ENCODE measurements around the gene ME3. TPM values are rescaled to one million over a fixed set of nuclear protein-coding genes. Genes with fewer than 3 reads are reported as not detected.
A peak's percentile ranks its signal among the peaks of the same experiment; 100 is the strongest.

Gene ME3
- polyA plus RNA-seq, 3 donors from 2014 or later = 1.3 to 3.7 TPM; not detected in 1

DNA sequence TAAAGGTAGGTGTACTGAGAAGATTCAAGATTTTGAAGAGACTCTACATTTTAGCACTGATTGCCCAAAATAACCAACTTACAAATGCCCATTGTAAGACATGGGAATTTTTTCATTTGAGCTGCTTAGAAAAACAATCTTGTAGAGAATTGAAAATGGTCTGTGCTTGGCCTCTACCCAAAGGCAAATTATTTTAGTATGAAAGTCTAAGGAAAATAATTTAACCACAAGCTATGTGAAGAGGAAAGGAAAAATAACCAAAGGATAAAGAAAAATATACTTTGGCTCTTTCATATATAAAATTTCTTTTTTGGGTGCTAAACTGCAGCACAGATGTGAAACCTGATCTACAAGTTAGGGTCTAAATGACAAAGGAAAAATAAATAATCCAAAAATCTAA, 54.9 kb downstream of the ME3 start:
- Mint-ChIP-seq H3K36me3 (peaks cover 0 to 7% (median 0%) of the 10 kb centered on the region in 3 donors), H3K4me3 (no peak overlapping the region), H3K9me3 (peaks cover 0 to 3% (median 0%) of the 10 kb centered on the region in 6 donors), H3K4me1 (no peaks in the 10 kb centered on the region), H3K27ac (no peak overlapping the region), H3K27me3 (ENCODE audit: low read depth in 3 of 3) (peaks cover 0 to 7% (median 3%) of the 10 kb centered on the region in 3 donors)
- DNase-seq = no peak

DNA sequence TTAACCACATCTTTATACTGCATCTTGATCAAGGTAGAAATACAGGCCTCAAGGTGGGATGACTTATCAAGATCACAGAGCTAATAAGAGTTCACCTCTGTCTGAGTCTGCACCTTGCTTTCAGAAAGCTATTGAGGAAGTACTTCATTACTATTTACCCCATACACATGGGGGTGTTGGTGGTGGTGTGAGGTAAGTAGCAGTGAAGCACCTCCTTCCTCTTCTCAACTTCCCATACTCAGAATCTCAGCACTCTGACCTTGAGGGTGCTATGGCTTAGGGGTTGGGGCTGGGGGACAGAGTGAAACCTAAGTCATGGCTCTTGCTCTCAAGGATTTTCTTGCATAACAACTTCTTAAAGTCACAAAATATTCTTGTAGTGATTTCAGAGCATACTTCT, 56.9 kb downstream of the ME3 start:
- peaks cover 0 to 6% of the 10 kb centered on the region in 2 donors for H3K4me1 Mint-ChIP-seq
- H3K9me3 Mint-ChIP-seq = peaks cover 0 to 3% (median 0%) of the 10 kb centered on the region in 6 donors
- peaks cover 0 to 7% (median 3%) of the 10 kb centered on the region in 3 donors for H3K27me3 Mint-ChIP-seq (ENCODE audit: low read depth in 3 of 3)
- H3K27ac Mint-ChIP-seq = no peak overlapping the region
- H3K36me3 Mint-ChIP-seq = peaks cover 0 to 4% (median 0%) of the 10 kb centered on the region in 3 donors
- DNase-seq = no peak
- H3K4me3 Mint-ChIP-seq = no peak overlapping the region

DNA sequence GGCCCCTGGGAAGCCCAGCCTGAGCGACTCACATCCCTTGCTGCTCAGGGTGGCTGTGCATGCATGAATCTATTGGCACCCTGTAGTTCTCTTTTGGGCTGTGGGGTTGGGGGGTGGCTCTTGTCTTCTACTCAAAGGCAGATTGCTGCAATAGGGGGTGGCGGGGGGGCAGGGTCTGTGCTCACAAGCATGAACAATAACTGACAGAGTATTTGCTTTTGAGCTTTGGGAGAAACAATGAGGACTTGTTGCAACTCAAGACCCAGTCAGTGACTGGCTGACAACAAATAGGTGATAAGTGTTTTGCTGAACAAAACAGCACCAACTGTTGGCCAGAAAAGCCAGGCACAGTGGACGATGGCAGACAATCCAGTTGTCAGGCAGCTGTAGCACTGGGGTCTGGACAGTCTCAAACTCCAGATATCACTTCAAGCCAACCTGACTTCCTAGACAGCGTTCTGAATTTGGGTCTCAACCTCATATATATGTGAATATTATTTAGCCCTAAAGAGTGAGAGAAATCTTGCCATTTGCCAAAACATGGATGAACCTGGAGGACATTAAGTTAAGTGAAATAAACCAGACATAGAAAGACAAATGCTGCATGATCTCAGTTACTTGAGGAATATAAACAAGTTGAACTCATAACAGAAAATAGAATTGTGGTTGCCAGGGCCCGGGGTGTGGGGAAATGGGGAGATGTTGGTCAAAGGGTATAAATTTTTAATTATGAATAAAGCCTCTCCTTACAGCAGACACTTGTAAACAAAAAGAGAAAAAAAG, 61.7 kb downstream of the ME3 start:
- DNase-seq = no peak
- peak overlapping the region in 1 of 6 donors; percentile 45 for H3K27ac Mint-ChIP-seq
- no peak overlapping the region for H3K4me3 Mint-ChIP-seq
- H3K9me3 Mint-ChIP-seq = peaks cover 0 to 3% (median 0%) of the 10 kb centered on the region in 6 donors
- no peaks in the 10 kb centered on the region for H3K36me3 Mint-ChIP-seq
- H3K27me3 Mint-ChIP-seq (ENCODE audit: low read depth in 3 of 3) = peaks cover 0 to 5% (median 2%) of the 10 kb centered on the region in 3 donors
- peaks cover 5 to 18% of the 10 kb centered on the region in 2 donors for H3K4me1 Mint-ChIP-seq

DNA sequence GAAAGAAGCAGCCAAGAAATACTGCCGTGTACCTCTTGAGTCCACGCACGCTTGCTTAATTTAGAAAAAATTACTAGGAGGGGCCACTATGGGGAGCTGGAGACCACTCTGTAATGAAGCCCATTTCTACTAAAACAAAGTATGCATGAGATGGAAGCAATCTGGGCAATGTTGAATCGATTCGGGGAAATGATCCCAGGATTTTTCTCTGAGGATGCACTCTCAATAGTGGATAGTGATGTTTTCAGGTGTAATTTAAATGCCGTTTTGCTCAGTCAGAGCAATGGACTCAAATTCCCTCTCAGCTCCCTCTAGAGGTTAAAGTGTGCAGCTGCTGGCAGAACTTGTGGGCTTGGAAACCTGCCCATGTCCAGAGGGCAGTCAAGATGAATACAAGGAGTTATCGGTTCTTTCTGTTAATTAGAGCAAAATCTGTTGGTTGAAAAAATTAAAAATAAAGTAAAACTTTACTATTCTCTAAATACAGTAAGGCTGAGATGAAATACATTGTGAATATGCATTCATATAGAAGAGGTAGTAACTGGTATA, 64.1 kb downstream of the ME3 start:
- Mint-ChIP-seq H3K27me3 (ENCODE audit: low read depth in 3 of 3) (peaks cover 0 to 3% (median 0%) of the 10 kb centered on the region in 3 donors), H3K4me1 (peaks cover 7 to 18% of the 10 kb centered on the region in 2 donors), H3K9me3 (peaks cover 0 to 3% (median 0%) of the 10 kb centered on the region in 6 donors), H3K4me3 (peak overlapping the region in 3 of 5 donors; percentile 33 to 41 (median 40)), H3K27ac (no peak overlapping the region), H3K36me3 (no peaks in the 10 kb centered on the region)
- peak; percentile 54 to 64 (median 61) for DNase-seq

DNA sequence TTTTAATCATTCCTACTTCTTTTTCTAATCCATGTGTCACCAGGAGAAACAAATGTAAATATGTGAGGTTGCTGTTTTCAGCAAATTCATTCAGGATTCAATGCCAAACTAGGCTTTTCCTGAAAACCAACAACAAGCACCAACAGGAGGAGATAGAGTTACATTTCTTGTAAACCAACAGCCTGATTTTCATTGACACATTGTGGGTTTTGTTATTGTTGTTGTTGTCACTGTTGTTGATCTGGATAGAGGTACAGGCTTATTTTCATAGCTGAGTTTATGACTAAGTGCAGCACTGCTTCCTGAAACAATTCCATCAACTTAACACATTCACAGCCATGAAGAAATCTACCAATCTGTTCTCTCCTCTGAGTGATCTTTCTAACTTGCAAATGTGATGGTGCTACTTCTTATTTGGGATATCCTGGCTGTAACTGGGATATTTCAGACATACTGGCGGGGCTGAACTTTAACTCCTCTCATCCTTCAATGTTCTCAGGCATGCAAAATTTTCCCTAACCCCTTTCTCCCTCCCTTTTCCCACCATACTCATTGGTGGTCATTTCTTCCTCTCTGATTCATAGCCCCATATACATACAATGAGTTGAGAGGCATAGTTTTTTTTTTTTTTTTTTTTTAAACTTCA, 65.5 kb downstream of the ME3 start:
- Mint-ChIP-seq H3K4me3 (no peak overlapping the region), H3K9me3 (no peaks in the 10 kb centered on the region), H3K4me1 (peaks cover 7 to 18% of the 10 kb centered on the region in 2 donors), H3K27ac (peak overlapping the region in 1 of 6 donors; percentile 46), H3K27me3 (ENCODE audit: low read depth in 3 of 3) (peaks cover 0 to 3% (median 1%) of the 10 kb centered on the region in 3 donors), H3K36me3 (peaks cover 0 to 3% (median 0%) of the 10 kb centered on the region in 3 donors)
- DNase-seq = no peak

DNA sequence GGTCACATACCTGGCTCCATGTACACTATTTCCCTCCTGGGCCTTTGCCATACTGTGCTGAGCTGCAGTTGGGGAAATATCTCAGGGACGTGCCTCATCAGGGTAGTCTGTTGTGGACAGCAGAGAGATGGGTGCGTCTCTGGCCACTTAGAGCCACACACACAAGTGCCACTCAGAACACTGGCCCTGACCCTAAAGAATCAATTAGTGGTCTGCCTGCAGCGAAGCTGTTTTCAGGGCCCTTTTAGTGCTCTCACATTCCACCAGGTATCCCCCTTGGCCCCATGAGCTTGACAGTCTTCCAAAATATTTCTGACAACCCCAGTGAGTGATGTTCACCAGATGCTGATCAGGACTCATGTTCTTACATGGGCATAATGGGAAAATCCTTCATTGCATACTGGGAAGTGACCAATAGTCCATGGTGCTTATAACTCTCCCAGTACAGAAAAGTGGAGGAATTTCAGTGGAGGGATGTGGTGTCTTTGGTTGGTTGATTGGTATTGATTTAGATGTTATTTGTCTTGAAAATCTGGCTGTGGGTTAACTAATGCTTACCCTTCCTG, 66.1 kb downstream of the ME3 start:
- Mint-ChIP-seq H3K27me3 (ENCODE audit: low read depth in 3 of 3) (peaks cover 0 to 3% (median 1%) of the 10 kb centered on the region in 3 donors), H3K36me3 (peaks cover 0 to 3% (median 0%) of the 10 kb centered on the region in 3 donors), H3K4me1 (peaks cover 7 to 18% of the 10 kb centered on the region in 2 donors), H3K4me3 (no peak overlapping the region), H3K27ac (peak overlapping the region in 1 of 6 donors; percentile 0), H3K9me3 (no peaks in the 10 kb centered on the region)
- DNase-seq = no peak

GRCh38 chr11:86596861-86597586, 75.4 kb downstream of the ME3 start:
- DNase-seq = no peak
- Mint-ChIP-seq H3K9me3 (peaks cover 0 to 2% (median 0%) of the 10 kb centered on the region in 6 donors), H3K36me3 (no peaks in the 10 kb centered on the region), H3K27ac (no peak overlapping the region), H3K4me3 (no peak overlapping the region), H3K27me3 (ENCODE audit: low read depth in 3 of 3) (no peaks in the 10 kb centered on the region), H3K4me1 (peaks cover 11 to 17% of the 10 kb centered on the region in 2 donors)

DNA sequence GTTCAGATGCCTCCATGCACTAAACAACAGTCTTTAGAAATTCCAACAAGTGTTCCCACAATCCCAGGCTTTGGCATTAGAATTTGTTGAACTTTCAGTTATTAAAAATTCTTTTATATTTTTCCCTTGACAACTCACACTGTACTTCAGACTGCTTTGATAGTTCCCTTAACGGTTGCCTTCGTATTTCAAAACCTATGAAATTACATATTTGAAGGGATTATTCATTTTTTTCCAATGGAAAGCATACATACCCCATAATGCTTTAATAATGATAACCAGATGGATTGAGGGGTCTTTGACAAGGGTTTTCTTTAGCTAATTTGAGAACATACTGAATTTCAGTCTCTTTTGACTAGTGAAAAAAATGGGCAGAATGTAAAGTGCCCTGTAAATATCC, 76.5 kb downstream of the ME3 start:
- no peaks in the 10 kb centered on the region for H3K27me3 Mint-ChIP-seq (ENCODE audit: low read depth in 3 of 3)
- DNase-seq = no peak
- no peaks in the 10 kb centered on the region for H3K36me3 Mint-ChIP-seq
- H3K4me3 Mint-ChIP-seq = no peak overlapping the region
- H3K4me1 Mint-ChIP-seq = peaks cover 11 to 22% of the 10 kb centered on the region in 2 donors
- peaks cover 0 to 2% (median 0%) of the 10 kb centered on the region in 6 donors for H3K9me3 Mint-ChIP-seq
- no peak overlapping the region for H3K27ac Mint-ChIP-seq

DNA sequence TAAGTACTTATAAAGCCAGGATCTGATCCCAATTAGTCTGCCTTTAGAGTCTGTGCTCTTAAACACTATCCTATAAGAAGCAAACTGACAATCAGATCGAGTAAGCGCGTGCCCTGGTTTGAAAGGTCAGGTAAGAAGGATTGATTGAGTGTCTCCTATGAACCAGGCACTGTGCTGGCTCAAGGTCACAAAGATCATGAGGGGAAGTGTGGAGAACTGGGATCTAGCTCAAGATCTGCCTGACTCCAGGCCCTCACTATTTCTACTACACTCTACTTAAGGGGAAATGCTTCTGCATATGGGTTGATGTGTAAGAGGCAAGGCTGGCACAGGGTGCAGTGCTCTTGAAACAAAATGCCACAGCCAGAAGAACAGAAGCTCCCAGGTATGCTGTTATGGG, 77.0 kb downstream of the ME3 start:
- Mint-ChIP-seq H3K4me1 (peaks cover 11 to 22% of the 10 kb centered on the region in 2 donors), H3K9me3 (peaks cover 0 to 2% (median 0%) of the 10 kb centered on the region in 6 donors), H3K27me3 (ENCODE audit: low read depth in 3 of 3) (no peaks in the 10 kb centered on the region), H3K36me3 (no peaks in the 10 kb centered on the region), H3K4me3 (no peak overlapping the region), H3K27ac (no peak overlapping the region)
- DNase-seq = no peak

DNA sequence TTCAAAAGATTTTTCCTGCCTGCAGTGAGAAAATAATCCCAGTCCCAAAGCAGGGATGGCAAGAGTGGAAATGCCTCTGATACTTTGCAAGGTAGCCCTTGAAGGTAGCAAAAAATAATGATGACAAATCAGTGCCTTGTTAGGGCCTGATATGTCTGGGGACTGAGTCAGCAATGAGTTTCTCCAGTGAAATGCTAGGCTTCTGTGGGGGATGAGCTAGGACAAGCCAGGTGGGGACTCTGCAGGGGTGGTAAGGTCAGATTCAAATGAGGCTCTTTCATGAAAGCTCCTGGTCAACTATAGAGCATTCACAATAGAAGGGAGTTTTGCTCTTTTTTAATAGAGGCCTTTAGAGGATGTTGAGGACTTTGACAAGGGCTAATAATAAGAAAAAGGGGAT, 77.7 kb downstream of the ME3 start:
- DNase-seq = no peak

GRCh38 chr11:86593833-86594232, 78.6 kb downstream of the ME3 start:
- Mint-ChIP-seq H3K27ac (no peak overlapping the region), H3K36me3 (no peaks in the 10 kb centered on the region), H3K27me3 (ENCODE audit: low read depth in 3 of 3) (no peaks in the 10 kb centered on the region), H3K4me3 (no peak overlapping the region), H3K4me1 (peaks cover 11 to 22% of the 10 kb centered on the region in 2 donors), H3K9me3 (peaks cover 0 to 1% (median 0%) of the 10 kb centered on the region in 6 donors)
- no peak for DNase-seq

More for the DNA sequence above, 77.7 kb downstream of the ME3 start:
- Mint-ChIP-seq H3K4me1 (peaks cover 11 to 22% of the 10 kb centered on the region in 2 donors), H3K36me3 (no peaks in the 10 kb centered on the region), H3K27ac (no peak overlapping the region), H3K27me3 (ENCODE audit: low read depth in 3 of 3) (no peaks in the 10 kb centered on the region), H3K4me3 (no peak overlapping the region), H3K9me3 (peaks cover 0 to 2% (median 0%) of the 10 kb centered on the region in 6 donors)

DNA sequence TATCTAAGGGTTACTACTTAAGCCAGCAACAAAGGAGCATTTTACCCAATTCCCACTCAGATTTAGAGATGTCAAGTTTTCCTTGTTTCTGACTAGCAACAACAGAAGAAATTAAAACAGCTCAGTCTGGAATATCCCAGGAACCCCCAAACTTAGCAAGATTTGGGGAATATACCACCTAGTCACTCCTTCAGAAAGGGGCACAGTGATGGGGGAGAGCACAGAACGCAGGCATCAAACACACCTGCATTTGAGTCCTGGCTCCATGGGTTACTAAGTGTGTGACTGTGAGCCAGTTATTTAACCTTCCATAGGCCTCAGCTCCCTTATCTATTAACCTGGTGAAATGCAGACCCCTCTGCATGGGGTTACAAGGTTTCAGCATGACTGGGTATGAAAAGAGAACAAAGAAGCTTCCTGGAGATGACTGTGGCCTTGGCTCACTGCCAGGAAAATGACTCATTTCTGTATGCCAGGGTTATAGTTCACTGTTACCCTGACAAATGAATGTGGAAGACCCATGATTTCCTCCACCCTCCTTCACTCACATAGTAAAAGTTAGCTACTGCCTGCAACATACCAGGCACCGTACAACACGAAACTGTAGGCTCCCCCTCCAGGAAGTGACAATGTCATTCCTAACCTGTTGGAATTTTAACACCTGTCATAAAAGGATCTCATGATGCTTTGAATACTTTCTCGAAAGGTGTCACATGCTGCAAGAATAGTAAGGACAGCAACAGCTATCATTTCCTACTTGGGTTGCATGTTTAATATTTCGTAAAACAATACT, 79.6 kb downstream of the ME3 start:
- H3K36me3 Mint-ChIP-seq = no peaks in the 10 kb centered on the region
- H3K27ac Mint-ChIP-seq = peak overlapping the region in 4 of 6 donors; percentile 7 to 47 (median 28)
- H3K4me1 Mint-ChIP-seq = peaks cover 11 to 22% of the 10 kb centered on the region in 2 donors
- H3K9me3 Mint-ChIP-seq = no peaks in the 10 kb centered on the region
- DNase-seq = peak; percentile 34 to 71 (median 53)
- H3K27me3 Mint-ChIP-seq (ENCODE audit: low read depth in 3 of 3) = no peaks in the 10 kb centered on the region
- peak overlapping the region in 1 of 5 donors; percentile 64 for H3K4me3 Mint-ChIP-seq
